HepG2 (cell line): ENCODE measurements around the gene AK8. TPM values are rescaled to one million over a fixed set of nuclear protein-coding genes. Genes with fewer than 3 reads are reported as not detected.

ENCODE experiments used
- ATAC-seq: fragments of 200-7000 bp; cut with Tn5 transposase; 3 replicates; pipeline ENCODE4 v1.9.1; 2020; ENCODE audit warnings: mild to moderate bottlenecking, moderate library complexity
- BruUV-seq: library from RNA; stranded (reverse); fragments of 400-500 nt; replicated peaks from 2 replicates; lab custom pipeline; 2021; lab: Mats Ljungman, UMichigan
- CTCF ChIA-PET: fragments of 300-600 bp; formaldehyde crosslinking; extraction: SDS; loops from one replicate; lab custom pipeline; 2021; ENCODE audit warnings: low total read pairs, inconsistent platforms, low intra/inter-chr PET ratio; lab: Yijun Ruan, JAX
- POLR2A ChIA-PET: fragments of 350-600 bp; sonication (Branson Sonifier 250); formaldehyde crosslinking; loops from one replicate; lab custom pipeline; 2020; ENCODE audit warnings: antibody characterized with exemption, inconsistent platforms; lab: Yijun Ruan, JAX
- DNase-seq: peaks from one replicate; pipeline ENCODE4 v3.0.0-alpha.2; 2015; ENCODE audit warnings: low spot score
- FAIRE-seq: peaks from 3 replicates; lab custom pipeline; 2011; peaks lifted over from hg19 to GRCh38; lab: Jason Lieb, UNC
- H2AFZ ChIP-seq: one replicate; pipeline ENCODE4 v1.6.1; 2011; ENCODE audit warnings: low read length, inconsistent platforms
- H3K27ac ChIP-seq: fragments of 300-600 bp; 3 replicates; pipeline ENCODE4 v1.8.0; 2011; ENCODE audit warnings: mixed run types, mild to moderate bottlenecking, mixed read lengths, low read length, inconsistent platforms; ENCODE audit not compliant: insufficient read depth; ENCODE audit errors: extremely low read length
- H3K27me3 ChIP-seq, 2 experiments: fragments of 200-600 bp in 1 of 2; 2 replicates in 1 of 2; 3 replicates in 1 of 2; pipeline versions ENCODE4 v1.6.0 to v1.8.0; 2011; ENCODE audit warnings: low read length in 2 of 2, mild to moderate bottlenecking in 2 of 2, moderate library complexity in 2 of 2, inconsistent platforms in 1 of 2; ENCODE audit not compliant: insufficient read depth in 2 of 2, control insufficient read depth in 1 of 2
- H3K36me3 ChIP-seq, 2 experiments: fragments of 200-600 bp in 1 of 2; replicated peaks in 1 of 2; 2 replicates in 1 of 2; 3 replicates in 1 of 2; pipeline versions ENCODE4 v1.5.1 to v1.8.0; 2011; ENCODE audit warnings: low read length in 2 of 2, inconsistent platforms in 1 of 2; ENCODE audit not compliant: insufficient read depth in 2 of 2, control insufficient read depth in 1 of 2
- H3K4me1 ChIP-seq: 2 replicates; pipeline ENCODE4 v1.5.1; 2012; ENCODE audit warnings: low read length, inconsistent platforms; ENCODE audit not compliant: insufficient read depth
- H3K4me2 ChIP-seq: 2 replicates; pipeline ENCODE4 v1.6.0; 2011; ENCODE audit warnings: low read depth, low read length, inconsistent platforms
- H3K4me3 ChIP-seq, 3 experiments: fragments of 200-600 bp in 1 of 3; sonication (generic), shearing (Covaris generic) in 1 of 3; replicated peaks in 1 of 3; 2 replicates each; pipeline ENCODE4 v1.5.1; 2011 to 2016; ENCODE audit warnings: low read length in 3 of 3, inconsistent platforms in 2 of 3, low read depth in 2 of 3, mild to moderate bottlenecking in 2 of 3, control low read depth in 1 of 3, mixed read lengths in 1 of 3; ENCODE audit not compliant: insufficient read depth in 1 of 3
- H3K79me2 ChIP-seq: one replicate; pipeline ENCODE4 v1.6.1; 2011; ENCODE audit warnings: low read length, inconsistent platforms; ENCODE audit not compliant: insufficient read depth
- H3K9ac ChIP-seq: 2 replicates; pipeline ENCODE4 v1.6.0; 2011; ENCODE audit warnings: mild to moderate bottlenecking, low read depth, low read length, inconsistent platforms; ENCODE audit not compliant: insufficient read depth
- H3K9me3 ChIP-seq: 2 replicates; pipeline ENCODE4 v1.5.1; 2012; ENCODE audit warnings: mild to moderate bottlenecking, low read length
- H4K20me1 ChIP-seq: 2 replicates; pipeline ENCODE4 v1.6.0; 2011; ENCODE audit warnings: inconsistent platforms, mild to moderate bottlenecking, low read length, moderate library complexity; ENCODE audit not compliant: insufficient read depth
- HIC2 ChIP-seq: sonication (generic); formaldehyde crosslinking; IDR thresholded peaks from 2 replicates; pipeline ENCODE4 v1.9.0; 2022; ENCODE audit warnings: low read depth, missing genetic modification reagents
- NRL ChIP-seq: sonication (generic); formaldehyde crosslinking; IDR thresholded peaks from 2 replicates; pipeline ENCODE4 v1.5.0; 2020; ENCODE audit warnings: missing genetic modification reagents, mild to moderate bottlenecking, moderate library complexity, borderline replicate concordance
- ZNF101 ChIP-seq: sonication (generic); formaldehyde crosslinking; IDR thresholded peaks from 2 replicates; pipeline ENCODE4 v1.4.0; 2020; ENCODE audit warnings: mild to moderate bottlenecking, low read depth, missing genetic modification reagents, borderline replicate concordance
- ZNF180 ChIP-seq: sonication (generic); formaldehyde crosslinking; IDR thresholded peaks from 2 replicates; pipeline ENCODE4 v1.4.0; 2020; ENCODE audit warnings: low read depth, missing genetic modification reagents, borderline replicate concordance
- ZNF205 ChIP-seq: IDR thresholded peaks from 2 replicates; pipeline ENCODE4 v1.6.1; 2018; ENCODE audit warnings: missing biosample characterization, missing genetic modification reagents
- ZNF24 ChIP-seq: fragments of 450-650 bp; IDR thresholded peaks from 2 replicates; pipeline ENCODE4 v1.6.1; 2017; ENCODE audit warnings: antibody characterized with exemption, mild to moderate bottlenecking
- WGBS: methylation state at CpG from one replicate; pipeline ENCODE4 v1.1.6; 2017; ENCODE audit warnings: low lambda C conversion rate; 5-methylcytosine and 5-hydroxymethylcytosine counted together
- in situ Hi-C: cut with HindIII; loops from 2 replicates; pipeline ENCODE4 v1.10.0; 2017; ENCODE audit warnings: low pct_unique_long_range_greater_than_20kb; ENCODE audit not compliant: extremely low pct_ligation_motif_present
- intact Hi-C: fragments of 100-400 bp; cut with micrococcal nuclease; formaldehyde crosslinking; loops from one replicate; pipeline ENCODE4 v1.10.0; 2022; ENCODE audit not compliant: unreplicated experiment
- polyA plus RNA-seq, 8 experiments: library from polyadenylated mRNA; depleted of rRNA in 3 of 8; stranded (reverse) in 7 of 8; unstranded in 1 of 8; fragments of >200 nt; fragmentation: Illumina TruSeq in 4 of 8; extraction: Trizol in 4 of 8; gene quantifications; 2 replicates each; pipeline versions ENCODE4 v1.2.1 to v1.2.3, GENCODE V29; 2011 to 2016; ENCODE audit warnings: low read depth in 4 of 8, missing spikeins in 1 of 8, mixed read lengths in 1 of 8; ENCODE audit not compliant: insufficient read depth in 1 of 8
- total RNA-seq, 5 experiments: library from RNA; depleted of rRNA; stranded (reverse); fragments of >200 nt; fragmentation: Illumina TruSeq; extraction: Trizol; gene quantifications; 2 replicates each; pipeline ENCODE4 v1.2.3, GENCODE V29; 2016; ENCODE audit warnings: low read depth in 1 of 5
- TF ChIP-seq, protein P1 (sequence below): sonication (generic); formaldehyde crosslinking; IDR thresholded peaks from 2 replicates; pipeline ENCODE4 v1.5.0; 2020; ENCODE audit warnings: missing genetic modification reagents

The AK8 gene
- total and polyA plus RNA-seq, 2 of the 13 experiments (the other 11 are each of a cell fraction or from before 2014, with no cell fraction given), result 0.11 TPM; not detected in 1

DNA sequence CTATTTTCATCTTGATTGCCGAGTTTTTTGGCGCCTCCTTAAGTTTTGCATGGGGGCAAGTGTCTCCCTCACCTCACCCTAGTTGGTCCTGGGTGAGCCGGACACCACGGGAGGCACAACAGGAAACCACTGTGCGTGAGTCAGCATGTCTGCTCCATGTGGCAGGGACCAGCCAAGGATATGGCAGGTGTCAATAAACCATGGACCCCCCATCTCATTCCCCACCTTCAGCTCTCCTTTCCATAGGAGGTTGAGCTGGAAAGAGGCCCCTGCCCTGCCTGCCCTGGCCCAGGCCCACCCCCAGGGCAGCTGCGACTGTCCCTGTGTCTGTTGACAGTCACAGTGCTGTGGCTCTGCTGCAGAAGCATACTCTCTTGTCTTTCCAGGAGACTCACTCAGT lies 3.7 kb upstream of the AK8 start (continued):
- no peak for TF ChIP-seq HIC2
- TF ChIP-seq ZNF180 (CRISPR knock-in tag), result no peak
- TF ChIP-seq, protein P1, sequence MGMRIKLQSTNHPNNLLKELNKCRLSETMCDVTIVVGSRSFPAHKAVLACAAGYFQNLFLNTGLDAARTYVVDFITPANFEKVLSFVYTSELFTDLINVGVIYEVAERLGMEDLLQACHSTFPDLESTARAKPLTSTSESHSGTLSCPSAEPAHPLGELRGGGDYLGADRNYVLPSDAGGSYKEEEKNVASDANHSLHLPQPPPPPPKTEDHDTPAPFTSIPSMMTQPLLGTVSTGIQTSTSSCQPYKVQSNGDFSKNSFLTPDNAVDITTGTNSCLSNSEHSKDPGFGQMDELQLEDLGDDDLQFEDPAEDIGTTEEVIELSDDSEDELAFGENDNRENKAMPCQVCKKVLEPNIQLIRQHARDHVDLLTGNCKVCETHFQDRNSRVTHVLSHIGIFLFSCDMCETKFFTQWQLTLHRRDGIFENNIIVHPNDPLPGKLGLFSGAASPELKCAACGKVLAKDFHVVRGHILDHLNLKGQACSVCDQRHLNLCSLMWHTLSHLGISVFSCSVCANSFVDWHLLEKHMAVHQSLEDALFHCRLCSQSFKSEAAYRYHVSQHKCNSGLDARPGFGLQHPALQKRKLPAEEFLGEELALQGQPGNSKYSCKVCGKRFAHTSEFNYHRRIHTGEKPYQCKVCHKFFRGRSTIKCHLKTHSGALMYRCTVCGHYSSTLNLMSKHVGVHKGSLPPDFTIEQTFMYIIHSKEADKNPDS (CRISPR knock-in tag), result no peak

DNA sequence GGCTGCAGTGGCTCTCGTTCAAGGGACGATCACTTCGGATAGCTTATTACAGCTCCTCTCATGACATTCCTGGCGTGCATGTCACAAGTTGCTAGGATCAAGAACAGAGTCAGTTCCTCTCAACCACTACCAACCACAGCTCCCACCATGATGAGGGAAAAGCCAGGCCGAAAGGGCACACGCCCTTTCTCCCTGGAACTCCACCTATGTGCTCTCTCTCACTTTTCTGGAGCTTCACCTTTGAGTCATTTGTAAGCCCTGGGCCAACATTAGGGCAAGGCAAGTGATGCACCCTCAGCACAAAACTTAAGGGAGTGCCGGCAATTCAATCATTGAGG lies 2.2 kb upstream of the AK8 start:
- Histone ChIP-seq H3K27me3 (peaks cover 0 to 8% of the 10 kb centered on the region in 2 experiments; a peak in 3 of 5 replicates), H3K27ac (no peak overlapping the region), H3K4me3 (no peak overlapping the region), H3K36me3 (no peaks in the 10 kb centered on the region), H3K4me2 (no peak overlapping the region), H3K9ac (no peak overlapping the region), H3K79me2 (no peaks in the 10 kb centered on the region), H3K9me3 (no peaks in the 10 kb centered on the region), H3K4me1 (peaks cover 18% of the 10 kb centered on the region), H2AFZ (no peak overlapping the region), H4K20me1 (no peaks in the 10 kb centered on the region)
- ChIA-PET POLR2A (no interaction called here), CTCF (no interaction called here)
- FAIRE-seq, result no peak
- WGBS, result 82% methylated on average over 7 of the region's 7 CpGs
- TF ChIP-seq ZNF24, result no peak
- TF ChIP-seq NRL (CRISPR knock-in tag), result no peak
- no peak for TF ChIP-seq ZNF101 (CRISPR knock-in tag)
- TF ChIP-seq ZNF205, result no peak
- BruUV-seq, result no TSS peak
- in situ Hi-C loops, result no loop called here
- no peak for DNase-seq
- intact Hi-C loops, result no loop called here
- no peak for ATAC-seq
